K562 (cell line): Measurements from ENCODE around the gene OSBPL7. TPM values are rescaled to one million over a fixed set of nuclear protein-coding genes. Genes with fewer than 3 reads are reported as not detected.

Experiments used
- ASH1L ChIP-seq: fragments of 450-650 bp; IDR thresholded peaks from 2 replicates; pipeline ENCODE4 v1.6.1; 2018; ENCODE audit warnings: borderline replicate concordance, mild to moderate bottlenecking, low read depth; ENCODE audit not compliant: partially characterized antibody
- CBX3 ChIP-seq, 2 experiments: IDR thresholded peaks; 1 replicate in 1 of 2; 2 replicates in 1 of 2; pipeline ENCODE4 v1.6.1; 2012; ENCODE audit warnings: inconsistent platforms in 2 of 2, low read length in 2 of 2, borderline replicate concordance in 1 of 2, control low read depth in 1 of 2
- KAT2B ChIP-seq: IDR thresholded peaks from one replicate; pipeline ENCODE4 v1.6.1; 2012; ENCODE audit warnings: low read depth, mild to moderate bottlenecking, control low read depth, inconsistent platforms, low read length, moderate library complexity
- MBD1 ChIP-seq: fragments of 250-450 bp; sonication (Bioruptor Pico); IDR thresholded peaks from 2 replicates; pipeline ENCODE4 v1.8.0; 2022; ENCODE audit warnings: inconsistent platforms
- MTA2 ChIP-seq: fragments of 450-650 bp; IDR thresholded peaks from 2 replicates; pipeline ENCODE4 v1.6.1; 2016; ENCODE audit warnings: low read depth
- NCOR1 ChIP-seq: fragments of 450-650 bp; IDR thresholded peaks from 2 replicates; pipeline ENCODE4 v1.6.1; 2016; ENCODE audit warnings: mild to moderate bottlenecking, moderate library complexity
- polyA plus RNA-seq, 8 experiments: library from polyadenylated mRNA; depleted of rRNA in 4 of 8; stranded (reverse) in 5 of 8; unstranded in 3 of 8; fragments of >200 nt; fragmentation: Nextera tagmentation in 2 of 8; fragmentation: Illumina TruSeq in 1 of 8; extraction: Ambion mirVana in 2 of 8; extraction: Trizol in 1 of 8; gene quantifications; 2 replicates each; pipeline versions ENCODE4 v1.2.1 to v1.2.3, GENCODE V29; 2011 to 2014; ENCODE audit warnings: inconsistent platforms in 1 of 8, missing spikeins in 1 of 8
- total RNA-seq, 7 experiments: library from RNA; depleted of rRNA in 6 of 7; stranded (reverse); fragments of >200 nt in 6 of 7; fragmentation: Illumina TruSeq in 2 of 7; extraction: Trizol in 2 of 7; gene quantifications; 2 replicates each; pipeline versions ENCODE4 v1.2.1 to v1.2.3, GENCODE V29; 2011 to 2021; ENCODE audit warnings: low replicate concordance in 1 of 7
- TF ChIP-seq, protein P1 (sequence below): fragments of 450-650 bp; IDR thresholded peaks from 2 replicates; pipeline ENCODE4 v1.6.1; 2018; ENCODE audit not compliant: partially characterized antibody
- TF ChIP-seq, protein P2 (sequence below): fragments of 450-650 bp; IDR thresholded peaks from 2 replicates; pipeline ENCODE4 v1.6.1; 2016; ENCODE audit warnings: low read depth

Gene OSBPL7
- total and polyA plus RNA-seq, 9 of the 15 experiments (the other 6 are each of a cell fraction or from before 2014, with no cell fraction given): 0.32 to 11.9 (median 5.8) TPM

- TF ChIP-seq CBX3 (IDR thresholded peaks at IDR 0.05; ENCODE audit: borderline replicate concordance in 1 of 2, low read length in 2 of 2): peak in 1 of 2 experiments; percentile 72; a peak in 1 of 3 replicates
- TF ChIP-seq MBD1 (CRISPR knock-in tag): no peak
- TF ChIP-seq, protein P1, sequence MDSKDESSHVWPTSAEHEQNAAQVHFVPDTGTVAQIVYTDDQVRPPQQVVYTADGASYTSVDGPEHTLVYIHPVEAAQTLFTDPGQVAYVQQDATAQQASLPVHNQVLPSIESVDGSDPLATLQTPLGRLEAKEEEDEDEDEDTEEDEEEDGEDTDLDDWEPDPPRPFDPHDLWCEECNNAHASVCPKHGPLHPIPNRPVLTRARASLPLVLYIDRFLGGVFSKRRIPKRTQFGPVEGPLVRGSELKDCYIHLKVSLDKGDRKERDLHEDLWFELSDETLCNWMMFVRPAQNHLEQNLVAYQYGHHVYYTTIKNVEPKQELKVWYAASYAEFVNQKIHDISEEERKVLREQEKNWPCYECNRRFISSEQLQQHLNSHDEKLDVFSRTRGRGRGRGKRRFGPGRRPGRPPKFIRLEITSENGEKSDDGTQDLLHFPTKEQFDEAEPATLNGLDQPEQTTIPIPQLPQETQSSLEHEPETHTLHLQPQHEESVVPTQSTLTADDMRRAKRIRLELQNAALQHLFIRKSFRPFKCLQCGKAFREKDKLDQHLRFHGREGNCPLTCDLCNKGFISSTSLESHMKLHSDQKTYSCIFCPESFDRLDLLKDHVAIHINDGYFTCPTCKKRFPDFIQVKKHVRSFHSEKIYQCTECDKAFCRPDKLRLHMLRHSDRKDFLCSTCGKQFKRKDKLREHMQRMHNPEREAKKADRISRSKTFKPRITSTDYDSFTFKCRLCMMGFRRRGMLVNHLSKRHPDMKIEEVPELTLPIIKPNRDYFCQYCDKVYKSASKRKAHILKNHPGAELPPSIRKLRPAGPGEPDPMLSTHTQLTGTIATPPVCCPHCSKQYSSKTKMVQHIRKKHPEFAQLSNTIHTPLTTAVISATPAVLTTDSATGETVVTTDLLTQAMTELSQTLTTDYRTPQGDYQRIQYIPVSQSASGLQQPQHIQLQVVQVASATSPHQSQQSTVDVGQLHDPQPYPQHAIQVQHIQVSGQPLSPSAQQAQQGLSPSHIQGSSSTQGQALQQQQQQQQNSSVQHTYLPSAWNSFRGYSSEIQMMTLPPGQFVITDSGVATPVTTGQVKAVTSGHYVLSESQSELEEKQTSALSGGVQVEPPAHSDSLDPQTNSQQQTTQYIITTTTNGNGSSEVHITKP: no peak
- no peak for TF ChIP-seq KAT2B
- TF ChIP-seq ASH1L: no peak
- no peak for TF ChIP-seq NCOR1
- TF ChIP-seq, protein P2, sequence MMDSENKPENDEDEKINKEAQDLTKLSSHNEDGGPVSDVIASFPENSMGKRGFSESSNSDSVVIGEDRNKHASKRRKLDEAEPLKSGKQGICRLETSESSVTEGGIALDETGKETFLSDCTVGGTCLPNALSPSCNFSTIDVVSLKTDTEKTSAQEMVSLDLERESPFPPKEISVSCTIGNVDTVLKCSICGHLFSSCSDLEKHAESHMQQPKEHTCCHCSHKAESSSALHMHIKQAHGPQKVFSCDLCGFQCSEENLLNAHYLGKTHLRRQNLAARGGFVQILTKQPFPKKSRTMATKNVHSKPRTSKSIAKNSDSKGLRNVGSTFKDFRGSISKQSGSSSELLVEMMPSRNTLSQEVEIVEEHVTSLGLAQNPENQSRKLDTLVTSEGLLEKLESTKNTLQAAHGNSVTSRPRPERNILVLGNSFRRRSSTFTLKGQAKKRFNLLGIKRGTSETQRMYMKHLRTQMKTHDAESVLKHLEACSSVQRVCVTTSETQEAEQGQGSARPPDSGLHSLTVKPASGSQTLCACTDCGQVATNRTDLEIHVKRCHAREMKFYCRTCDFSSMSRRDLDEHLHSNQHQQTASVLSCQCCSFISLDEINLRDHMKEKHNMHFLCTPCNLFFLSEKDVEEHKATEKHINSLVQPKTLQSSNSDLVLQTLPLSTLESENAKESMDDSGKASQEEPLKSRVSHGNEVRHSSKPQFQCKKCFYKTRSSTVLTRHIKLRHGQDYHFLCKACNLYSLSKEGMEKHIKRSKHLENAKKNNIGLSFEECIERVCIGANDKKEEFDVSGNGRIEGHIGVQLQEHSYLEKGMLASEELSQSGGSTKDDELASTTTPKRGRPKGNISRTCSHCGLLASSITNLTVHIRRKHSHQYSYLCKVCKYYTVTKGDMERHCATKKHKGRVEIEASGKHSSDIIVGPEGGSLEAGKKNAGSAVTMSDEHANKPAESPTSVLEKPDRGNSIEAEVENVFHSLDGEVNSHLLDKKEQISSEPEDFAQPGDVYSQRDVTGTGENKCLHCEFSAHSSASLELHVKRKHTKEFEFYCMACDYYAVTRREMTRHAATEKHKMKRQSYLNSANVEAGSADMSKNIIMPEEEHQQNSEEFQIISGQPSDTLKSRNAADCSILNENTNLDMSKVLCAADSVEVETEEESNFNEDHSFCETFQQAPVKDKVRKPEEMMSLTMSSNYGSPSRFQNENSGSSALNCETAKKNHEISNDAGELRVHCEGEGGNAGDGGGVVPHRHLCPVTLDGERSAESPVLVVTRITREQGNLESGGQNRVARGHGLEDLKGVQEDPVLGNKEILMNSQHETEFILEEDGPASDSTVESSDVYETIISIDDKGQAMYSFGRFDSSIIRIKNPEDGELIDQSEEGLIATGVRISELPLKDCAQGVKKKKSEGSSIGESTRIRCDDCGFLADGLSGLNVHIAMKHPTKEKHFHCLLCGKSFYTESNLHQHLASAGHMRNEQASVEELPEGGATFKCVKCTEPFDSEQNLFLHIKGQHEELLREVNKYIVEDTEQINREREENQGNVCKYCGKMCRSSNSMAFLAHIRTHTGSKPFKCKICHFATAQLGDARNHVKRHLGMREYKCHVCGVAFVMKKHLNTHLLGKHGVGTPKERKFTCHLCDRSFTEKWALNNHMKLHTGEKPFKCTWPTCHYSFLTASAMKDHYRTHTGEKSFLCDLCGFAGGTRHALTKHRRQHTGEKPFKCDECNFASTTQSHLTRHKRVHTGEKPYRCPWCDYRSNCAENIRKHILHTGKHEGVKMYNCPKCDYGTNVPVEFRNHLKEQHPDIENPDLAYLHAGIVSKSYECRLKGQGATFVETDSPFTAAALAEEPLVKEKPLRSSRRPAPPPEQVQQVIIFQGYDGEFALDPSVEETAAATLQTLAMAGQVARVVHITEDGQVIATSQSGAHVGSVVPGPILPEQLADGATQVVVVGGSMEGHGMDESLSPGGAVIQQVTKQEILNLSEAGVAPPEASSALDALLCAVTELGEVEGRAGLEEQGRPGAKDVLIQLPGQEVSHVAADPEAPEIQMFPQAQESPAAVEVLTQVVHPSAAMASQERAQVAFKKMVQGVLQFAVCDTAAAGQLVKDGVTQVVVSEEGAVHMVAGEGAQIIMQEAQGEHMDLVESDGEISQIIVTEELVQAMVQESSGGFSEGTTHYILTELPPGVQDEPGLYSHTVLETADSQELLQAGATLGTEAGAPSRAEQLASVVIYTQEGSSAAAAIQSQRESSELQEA: no peak
- TF ChIP-seq MTA2: no peak; the same call in none of the 2 replicates
Observed at GRCh38 chr17:47840742-47841487, 19.3 kb upstream of the OSBPL7 start, which contains the start of gene SCRN2 (continued).
